ENCODE results near the gene PCNX1. TPM values are rescaled to one million over a fixed set of nuclear protein-coding genes. Genes with fewer than 3 reads are reported as not detected.
A peak's percentile ranks its signal among the peaks of the same experiment; 100 is the strongest.

Gene PCNX1
- total RNA-seq, 1 experiment from 2014 or later, result 23.3 TPM

- Histone ChIP-seq H3K27me3 (ENCODE audit: low read length) (no peaks in the 10 kb centered on the region), H3K27ac (ENCODE audit: low read length) (no peak overlapping the region), H3K9ac (ENCODE audit: low read length) (no peak overlapping the region), H3K36me3 (ENCODE audit: low read depth, low read length) (no peaks in the 10 kb centered on the region; the same call in 1 of the 2 replicates), H3K4me1 (ENCODE audit: insufficient read depth, low read length) (no peaks in the 10 kb centered on the region), H4K20me1 (ENCODE audit: low read length) (no peaks in the 10 kb centered on the region), H3F3A (ENCODE audit: low read length, unreplicated experiment) (no peaks in the 10 kb centered on the region), H3K4me3 (ENCODE audit: low read length) (no peak overlapping the region), H3K4me2 (ENCODE audit: low read length) (no peak overlapping the region), H3K79me2 (ENCODE audit: low read length) (no peaks in the 10 kb centered on the region), H3K9me2 (replicated peaks; ENCODE audit: low read length) (no peaks in the 10 kb centered on the region), H3K9me3 (ENCODE audit: low read length) (no peaks in the 10 kb centered on the region), H2AFZ (ENCODE audit: low read length) (no peak overlapping the region)
- ChIA-PET POLR2A (ENCODE audit: unreplicated experiment) (interaction anchor here (0.6 to 0.7 kb wide), 2 partner anchors 296 to 1640 kb away, joined by 3 to 4 read pairs; no protein-coding TSS in a partner anchor), CTCF (interaction anchor here (0.5 to 1.0 kb wide), 6 partner anchors 38 to 706 kb away, joined by 3 to 6 read pairs (median 4); no protein-coding TSS in a partner anchor)
- DNase-seq, result peak; percentile 49
- ATAC-seq, result peak; percentile 82
- no TSS peak for BruUV-seq (replicated peaks)
- intact Hi-C loops (cut with micrococcal nuclease), result loop anchor here (2.0 kb wide), 1 partner anchor 702 kb away; no protein-coding TSS in a partner anchor
- TF ChIP-seq EZH2phosphoT487 (IDR thresholded peaks at IDR 0.05; ENCODE audit: borderline replicate concordance, low read length) (no peak), CTCF (conservative IDR thresholded peaks at IDR 0.05; ENCODE audit: low read depth, low read length) (peak; percentile 64)
Observed at GRCh38 chr14:71050227-71050823, 143.1 kb downstream of the PCNX1 start.

GRCh38 chr14:71054706-71055105, 147.4 kb downstream of the PCNX1 start:
- Histone ChIP-seq H2AFZ (ENCODE audit: low read length) (no peak overlapping the region), H3K9me2 (replicated peaks; ENCODE audit: low read length) (no peaks in the 10 kb centered on the region), H3K4me2 (ENCODE audit: low read length) (no peak overlapping the region), H3K27me3 (ENCODE audit: low read length) (no peaks in the 10 kb centered on the region), H3K4me3 (ENCODE audit: low read length) (no peak overlapping the region), H3F3A (ENCODE audit: low read length, unreplicated experiment) (no peaks in the 10 kb centered on the region), H3K36me3 (ENCODE audit: low read depth, low read length) (peaks cover 8% of the 10 kb centered on the region; the same call in 1 of the 2 replicates), H3K4me1 (ENCODE audit: insufficient read depth, low read length) (no peaks in the 10 kb centered on the region), H3K9ac (ENCODE audit: low read length) (no peak overlapping the region), H3K79me2 (ENCODE audit: low read length) (no peaks in the 10 kb centered on the region), H3K27ac (ENCODE audit: low read length) (no peak overlapping the region), H3K9me3 (ENCODE audit: low read length) (no peaks in the 10 kb centered on the region), H4K20me1 (ENCODE audit: low read length) (no peaks in the 10 kb centered on the region)
- no TSS peak for BruUV-seq (replicated peaks)
- ChIA-PET CTCF (no interaction called here), POLR2A (ENCODE audit: unreplicated experiment) (no interaction called here)
- TF ChIP-seq CTCF (conservative IDR thresholded peaks at IDR 0.05; ENCODE audit: low read depth, low read length) (no peak), EZH2 (IDR thresholded peaks at IDR 0.05; ENCODE audit: low read length, unreplicated experiment) (no peak), EZH2phosphoT487 (IDR thresholded peaks at IDR 0.05; ENCODE audit: borderline replicate concordance, low read length) (no peak)
- ATAC-seq (no peak), DNase-seq (no peak)
- intact Hi-C loops (cut with micrococcal nuclease), result no loop called here

GRCh38 chr14:71056168-71056567, 148.9 kb downstream of the PCNX1 start:
- H3K79me2 ChIP-seq (ENCODE audit: low read length), result no peaks in the 10 kb centered on the region
- ChIA-PET POLR2A (ENCODE audit: unreplicated experiment) (interaction anchor here (0.6 kb wide), 1 partner anchor 34 kb away, joined by 3 read pairs; no protein-coding TSS in a partner anchor), CTCF (no interaction called here)
- DNase-seq (no peak), ATAC-seq (no peak)
- TF ChIP-seq EZH2 (IDR thresholded peaks at IDR 0.05; ENCODE audit: low read length, unreplicated experiment), result no peak
- TF ChIP-seq CTCF (conservative IDR thresholded peaks at IDR 0.05; ENCODE audit: low read depth, low read length), result no peak
- TF ChIP-seq EZH2phosphoT487 (IDR thresholded peaks at IDR 0.05; ENCODE audit: borderline replicate concordance, low read length), result no peak
- H3K27ac ChIP-seq (ENCODE audit: low read length), result no peak overlapping the region
- H3K4me3 ChIP-seq (ENCODE audit: low read length), result no peak overlapping the region
- no peaks in the 10 kb centered on the region for H3F3A ChIP-seq (ENCODE audit: low read length, unreplicated experiment)
- no peaks in the 10 kb centered on the region for H3K9me2 ChIP-seq (replicated peaks; ENCODE audit: low read length)
- no peaks in the 10 kb centered on the region for H3K4me1 ChIP-seq (ENCODE audit: insufficient read depth, low read length)
- no TSS peak for BruUV-seq (replicated peaks)
- H3K9ac ChIP-seq (ENCODE audit: low read length), result no peak overlapping the region
- peaks cover 17% of the 10 kb centered on the region for H3K36me3 ChIP-seq (ENCODE audit: low read depth, low read length)
- no peaks in the 10 kb centered on the region for H3K27me3 ChIP-seq (ENCODE audit: low read length)
- H3K4me2 ChIP-seq (ENCODE audit: low read length), result no peak overlapping the region
- no peak overlapping the region for H2AFZ ChIP-seq (ENCODE audit: low read length)
- intact Hi-C loops (cut with micrococcal nuclease), result no loop called here
- H4K20me1 ChIP-seq (ENCODE audit: low read length), result no peaks in the 10 kb centered on the region
- no peaks in the 10 kb centered on the region for H3K9me3 ChIP-seq (ENCODE audit: low read length)
